Endothelial cell (in vitro differentiated cells): Measurements from ENCODE around the gene GTPBP8. TPM values are rescaled to one million over a fixed set of nuclear protein-coding genes. Genes with fewer than 3 reads are reported as not detected.

ENCODE experiments used
- DNase-seq: peaks from one replicate; pipeline ENCODE4 v3.0.0; 2021; ENCODE audit warnings: low spot score
- H3K27ac Mint-ChIP-seq: one replicate; pipeline ENCODE4 v1.8.0; 2021; ENCODE audit warnings: mixed read lengths, inconsistent platforms; ENCODE audit not compliant: unreplicated experiment
- H3K27me3 Mint-ChIP-seq: one replicate; pipeline ENCODE4 v1.8.0; 2021; ENCODE audit warnings: mild to moderate bottlenecking, moderate library complexity, mixed read lengths, inconsistent platforms; ENCODE audit not compliant: unreplicated experiment
- H3K36me3 Mint-ChIP-seq: one replicate; pipeline ENCODE4 v1.8.0; 2021; ENCODE audit warnings: mild to moderate bottlenecking, low read depth, mixed read lengths, inconsistent platforms; ENCODE audit not compliant: unreplicated experiment
- H3K4me1 Mint-ChIP-seq: one replicate; pipeline ENCODE4 v1.8.0; 2021; ENCODE audit warnings: mild to moderate bottlenecking, mixed read lengths, inconsistent platforms; ENCODE audit not compliant: unreplicated experiment
- H3K4me3 Mint-ChIP-seq: one replicate; pipeline ENCODE4 v1.8.0; 2021; ENCODE audit warnings: mild to moderate bottlenecking, mixed read lengths, inconsistent platforms; ENCODE audit not compliant: unreplicated experiment
- H3K9me3 Mint-ChIP-seq: one replicate; pipeline ENCODE4 v1.8.0; 2021; ENCODE audit warnings: mixed read lengths, inconsistent platforms; ENCODE audit not compliant: unreplicated experiment
- CTCF ChIP-seq: fragments of 200-600 bp; sonication (generic); IDR thresholded peaks from one replicate; pipeline ENCODE4 v1.5.0; 2021; ENCODE audit warnings: antibody characterized with exemption; ENCODE audit not compliant: unreplicated experiment
- total RNA-seq: library from RNA; stranded (reverse); fragmentation: NEBNext Ultra II Directional; extraction: Animal tissue kit (Norgen Biotek cat#: 25700); gene quantifications from one replicate; pipeline ENCODE4 v1.2.1, GENCODE V29; 2021; ENCODE audit not compliant: unreplicated experiment

Gene GTPBP8
- total RNA-seq, 1 donor from 2014 or later, result 19.4 TPM

GRCh38 chr3:112987710-112988334, 3.0 kb upstream of the GTPBP8 start:
- H3K27me3 Mint-ChIP-seq, result peaks cover 5% of the 10 kb centered on the region
- no peaks in the 10 kb centered on the region for H3K9me3 Mint-ChIP-seq
- H3K36me3 Mint-ChIP-seq, result no peaks in the 10 kb centered on the region
- peaks cover 8% of the 10 kb centered on the region for H3K4me1 Mint-ChIP-seq
- no peak for DNase-seq
- no peak overlapping the region for H3K27ac Mint-ChIP-seq
- TF ChIP-seq CTCF, result no peak
- no peak overlapping the region for H3K4me3 Mint-ChIP-seq

- H3K27me3 Mint-ChIP-seq, result no peaks in the 10 kb centered on the region
- no peaks in the 10 kb centered on the region for H3K9me3 Mint-ChIP-seq
- TF ChIP-seq CTCF, result no peak
- no peak overlapping the region for H3K27ac Mint-ChIP-seq
- H3K4me3 Mint-ChIP-seq, result no peak overlapping the region
- H3K4me1 Mint-ChIP-seq, result peaks cover 4% of the 10 kb centered on the region
- peaks cover 7% of the 10 kb centered on the region for H3K36me3 Mint-ChIP-seq
- DNase-seq, result no peak
These were observed 5.0 kb downstream of the GTPBP8 start for GRCh38 chr3:112995800-112996199.

GRCh38 chr3:113000691-113001090, 9.9 kb downstream of the GTPBP8 start:
- H3K4me1 Mint-ChIP-seq, result no peaks in the 10 kb centered on the region
- H3K9me3 Mint-ChIP-seq, result no peaks in the 10 kb centered on the region
- H3K27ac Mint-ChIP-seq, result no peak overlapping the region
- H3K4me3 Mint-ChIP-seq, result no peak overlapping the region
- H3K36me3 Mint-ChIP-seq, result peaks cover 3% of the 10 kb centered on the region
- TF ChIP-seq CTCF, result no peak
- no peaks in the 10 kb centered on the region for H3K27me3 Mint-ChIP-seq
- no peak for DNase-seq

- no peak for DNase-seq
- Mint-ChIP-seq H3K27ac (no peak overlapping the region), H3K4me1 (no peaks in the 10 kb centered on the region), H3K27me3 (no peaks in the 10 kb centered on the region), H3K4me3 (no peak overlapping the region), H3K36me3 (peaks cover 9% of the 10 kb centered on the region), H3K9me3 (no peaks in the 10 kb centered on the region)
- no peak for TF ChIP-seq CTCF
These were observed 11.3 kb downstream of the GTPBP8 start for GRCh38 chr3:113002037-113002436.

DNA sequence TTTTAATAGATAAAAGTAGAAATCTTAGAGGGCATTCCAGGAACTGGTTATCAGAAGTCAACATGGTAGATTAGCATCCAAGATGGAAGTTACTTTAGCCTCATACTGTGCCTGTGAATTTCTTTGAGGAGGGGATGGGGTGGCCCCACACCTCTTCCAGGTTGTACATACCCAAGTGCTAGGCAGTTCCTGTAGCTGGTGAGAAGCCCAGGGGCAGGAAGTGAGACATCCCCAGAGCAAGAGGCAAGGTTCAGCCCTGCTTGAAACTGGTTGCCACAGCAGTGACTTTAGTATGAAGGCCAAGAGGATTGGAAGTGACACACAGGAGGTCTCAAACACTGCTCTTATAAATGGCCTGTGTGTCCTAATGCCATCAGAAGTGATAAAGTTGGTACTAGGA, 11.9 kb downstream of the GTPBP8 start:
- H3K9me3 Mint-ChIP-seq, result no peaks in the 10 kb centered on the region
- no peaks in the 10 kb centered on the region for H3K27me3 Mint-ChIP-seq
- no peak overlapping the region for H3K4me3 Mint-ChIP-seq
- no peak for TF ChIP-seq CTCF
- no peaks in the 10 kb centered on the region for H3K4me1 Mint-ChIP-seq
- no peak for DNase-seq
- H3K27ac Mint-ChIP-seq, result peak overlapping the region; percentile 27
- H3K36me3 Mint-ChIP-seq, result peaks cover 9% of the 10 kb centered on the region
